T-helper 2 cell (primary cell): ENCODE data around the gene C6orf47.

ENCODE experiments used
- DNase-seq, 5 experiments: peaks; one replicate each; pipeline versions ENCODE4 v3.0.0 to v3.0.0-alpha.2; 2012 to 2022

Gene C6orf47

DNA sequence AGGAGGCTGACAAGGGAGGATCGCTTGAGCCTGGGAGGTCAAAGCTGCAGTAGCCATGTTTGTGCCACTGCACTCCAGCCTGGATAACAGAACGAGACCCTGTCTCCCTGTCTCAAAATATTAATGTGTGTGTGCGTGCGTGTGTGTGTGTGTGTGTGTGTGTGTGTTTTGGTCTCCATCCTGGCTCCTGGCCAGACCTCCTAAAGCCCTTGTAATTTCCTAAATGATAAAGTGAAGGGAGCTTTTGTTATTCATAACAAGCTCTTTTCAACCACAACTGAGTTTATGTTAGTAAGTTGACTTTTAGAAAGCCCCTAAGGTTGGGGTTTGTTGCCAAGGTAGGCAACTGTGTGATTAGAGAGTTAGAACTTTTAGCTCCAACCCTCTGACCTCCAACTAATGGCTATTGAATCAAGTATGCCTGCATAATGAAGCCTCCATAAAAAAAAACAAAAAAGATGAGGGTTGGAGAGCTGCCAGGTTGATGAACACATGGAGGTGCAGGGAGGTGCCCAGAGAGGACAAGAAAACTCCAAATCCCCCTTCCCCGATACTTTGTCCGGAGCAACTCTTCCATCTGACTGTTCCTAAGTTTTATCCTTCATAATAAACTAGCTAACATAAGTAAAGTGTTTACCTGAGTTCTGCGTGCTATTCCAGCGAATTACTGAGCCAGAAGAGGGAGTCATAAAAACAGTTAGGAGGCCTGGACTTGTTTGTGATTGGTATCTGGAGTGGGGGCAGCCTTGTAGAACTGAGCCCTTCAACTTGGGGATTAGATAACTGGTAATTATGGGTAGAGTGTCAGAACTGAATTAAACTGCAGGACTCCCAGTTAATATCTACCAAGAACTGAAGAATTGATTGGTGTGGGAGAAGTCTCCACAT lies 50.8 kb downstream of the C6orf47 start:
- DNase-seq = no peak
